HCT116 (cell line): ENCODE data around the gene SPAG6. TPM values are rescaled to one million over a fixed set of nuclear protein-coding genes. Genes with fewer than 3 reads are reported as not detected.

Experiments used
- ATAC-seq: fragments of 200-7000 bp; cut with Tn5 transposase; 2 replicates; pipeline ENCODE4 v1.9.1; 2020; ENCODE audit warnings: mild to moderate bottlenecking, moderate library complexity
- BruUV-seq: library from RNA; stranded (reverse); fragments of 400-500 nt; replicated peaks from 2 replicates; lab custom pipeline; 2021; lab: Mats Ljungman, UMichigan
- CTCF ChIA-PET: fragments of 300-600 bp; sonication (Branson Sonifier 250); formaldehyde crosslinking; loops from one replicate; lab custom pipeline; 2021; ENCODE audit warnings: antibody characterized with exemption; lab: Charles Lee
- POLR2A ChIA-PET: fragments of 300-600, 350-600 bp; sonication (Branson Sonifier 250); formaldehyde crosslinking; loops from one replicate; lab custom pipeline; 2021; ENCODE audit warnings: antibody characterized with exemption; lab: Charles Lee
- RAD21 ChIA-PET, 2 experiments: fragments of 300-600 bp; sonication (Branson Sonifier 250); formaldehyde crosslinking; loops; one replicate each; lab custom pipeline; 2023; ENCODE audit warnings: low total read pairs in 2 of 2; ENCODE audit not compliant: uncharacterized antibody in 2 of 2, unreplicated experiment in 2 of 2, low non-redundant PET in 1 of 2; lab: Charles Lee
- DNase-seq: peaks from one replicate; pipeline ENCODE4 v3.0.0-alpha.2; 2010; ENCODE audit warnings: low read depth, low spot score
- H2AFZ ChIP-seq: fragments of 200-600 bp; shearing (Covaris generic), sonication (generic); 2 replicates; pipeline ENCODE4 v1.6.1; 2017; ENCODE audit warnings: low read depth, mixed run types, mixed read lengths, antibody characterized with exemption, low read length; ENCODE audit not compliant: poor library complexity, severe bottlenecking
- H3K27ac ChIP-seq: 2 replicates; pipeline ENCODE4 v1.5.1; 2012; ENCODE audit warnings: low read depth, low read length
- H3K27me3 ChIP-seq: fragments of 200-600 bp; sonication (generic); 2 replicates; pipeline ENCODE4 v1.6.1; 2016; ENCODE audit warnings: mixed run types, low read length, mixed read lengths; ENCODE audit not compliant: insufficient read depth
- H3K36me3 ChIP-seq, 2 experiments: fragments of 200-500 bp in 1 of 2; fragments of 200-600 bp in 1 of 2; sonication (Bioruptor generic) in 1 of 2; sonication (generic) in 1 of 2; 2 replicates each; pipeline versions ENCODE4 v1.5.1 to v1.6.1; 2014 to 2016; ENCODE audit warnings: low read length in 2 of 2, inconsistent platforms in 1 of 2, mixed read lengths in 1 of 2, mixed run types in 1 of 2; ENCODE audit not compliant: insufficient read depth in 2 of 2, control insufficient read depth in 1 of 2
- H3K4me1 ChIP-seq, 2 experiments: fragments of 200-600 bp in 1 of 2; sonication (generic) in 1 of 2; 2 replicates each; pipeline versions ENCODE4 v1.5.1 to v1.6.1; 2012 to 2017; ENCODE audit warnings: low read length in 2 of 2, inconsistent platforms in 1 of 2, mild to moderate bottlenecking in 1 of 2, mixed read lengths in 1 of 2, mixed run types in 1 of 2, moderate library complexity in 1 of 2; ENCODE audit not compliant: insufficient read depth in 2 of 2, control insufficient read depth in 1 of 2
- H3K4me2 ChIP-seq: fragments of 200-600 bp; sonication (generic); 2 replicates; pipeline ENCODE4 v1.6.1; 2017; ENCODE audit warnings: mixed run types, low read length, mixed read lengths
- H3K4me3 ChIP-seq, 2 experiments: fragments of 200-600 bp in 1 of 2; sonication (generic) in 1 of 2; replicated peaks in 1 of 2; 2 replicates each; pipeline ENCODE4 v1.5.1; 2011 to 2016; ENCODE audit warnings: low read length in 2 of 2, control low read depth in 1 of 2, low read depth in 1 of 2, mild to moderate bottlenecking in 1 of 2, mixed read lengths in 1 of 2, mixed run types in 1 of 2
- H3K79me2 ChIP-seq: fragments of 200-600 bp; sonication (generic); 2 replicates; pipeline ENCODE4 v1.6.1; 2017; ENCODE audit warnings: mild to moderate bottlenecking, mixed run types, low read length, moderate library complexity, mixed read lengths; ENCODE audit not compliant: insufficient read depth
- H3K9ac ChIP-seq: fragments of 200-600 bp; sonication (generic); 2 replicates; pipeline ENCODE4 v1.6.1; 2016; ENCODE audit warnings: low read length, mixed read lengths
- H3K9me2 ChIP-seq: fragments of 200-600 bp; sonication (generic), shearing (Covaris generic); 2 replicates; pipeline ENCODE4 v1.6.1; 2017; ENCODE audit warnings: mixed run types, mild to moderate bottlenecking, moderate library complexity; ENCODE audit not compliant: insufficient read depth
- H3K9me3 ChIP-seq, 2 experiments: fragments of 200-500 bp in 1 of 2; fragments of 200-600 bp in 1 of 2; sonication (Bioruptor generic) in 1 of 2; sonication (generic) in 1 of 2; 2 replicates each; pipeline ENCODE4 v1.6.1; 2014 to 2017; ENCODE audit warnings: low read length in 2 of 2, mixed read lengths in 2 of 2, inconsistent platforms in 1 of 2, low read depth in 1 of 2, mild to moderate bottlenecking in 1 of 2, mixed run types in 1 of 2, moderate library complexity in 1 of 2; ENCODE audit not compliant: control insufficient read depth in 1 of 2, insufficient read depth in 1 of 2
- H4K20me1 ChIP-seq: fragments of 200-600 bp; sonication (generic), shearing (Covaris generic); 2 replicates; pipeline ENCODE4 v1.6.1; 2017; ENCODE audit warnings: mixed run types, mild to moderate bottlenecking, moderate library complexity; ENCODE audit not compliant: insufficient read depth
- EGR1 ChIP-seq: IDR thresholded peaks from 2 replicates; pipeline ENCODE4 v1.6.1; 2012; ENCODE audit warnings: low read depth
- SIN3A ChIP-seq: IDR thresholded peaks from 2 replicates; pipeline ENCODE4 v1.6.1; 2012; ENCODE audit warnings: low read depth
- ZFX ChIP-seq: fragments of 450-650 bp; IDR thresholded peaks from 2 replicates; pipeline ENCODE4 v1.6.1; 2017
- intact Hi-C: fragments of 100-400 bp; cut with micrococcal nuclease; formaldehyde crosslinking; loops from 2 replicates; pipeline ENCODE4 v1.10.0; 2022
- total RNA-seq: library from RNA; stranded (reverse); gene quantifications from one replicate; pipeline ENCODE4 v1.2.1, GENCODE V29; 2021; ENCODE audit not compliant: unreplicated experiment
- TF ChIP-seq, protein P1 (sequence below): IDR thresholded peaks from 2 replicates; pipeline ENCODE4 v1.6.1; 2011; ENCODE audit warnings: mild to moderate bottlenecking, low read length, moderate library complexity; ENCODE audit not compliant: insufficient replicate concordance; ENCODE audit errors: extremely low read depth

SPAG6 gene
- total RNA-seq, 1 experiment from 2014 or later: not detected

DNA sequence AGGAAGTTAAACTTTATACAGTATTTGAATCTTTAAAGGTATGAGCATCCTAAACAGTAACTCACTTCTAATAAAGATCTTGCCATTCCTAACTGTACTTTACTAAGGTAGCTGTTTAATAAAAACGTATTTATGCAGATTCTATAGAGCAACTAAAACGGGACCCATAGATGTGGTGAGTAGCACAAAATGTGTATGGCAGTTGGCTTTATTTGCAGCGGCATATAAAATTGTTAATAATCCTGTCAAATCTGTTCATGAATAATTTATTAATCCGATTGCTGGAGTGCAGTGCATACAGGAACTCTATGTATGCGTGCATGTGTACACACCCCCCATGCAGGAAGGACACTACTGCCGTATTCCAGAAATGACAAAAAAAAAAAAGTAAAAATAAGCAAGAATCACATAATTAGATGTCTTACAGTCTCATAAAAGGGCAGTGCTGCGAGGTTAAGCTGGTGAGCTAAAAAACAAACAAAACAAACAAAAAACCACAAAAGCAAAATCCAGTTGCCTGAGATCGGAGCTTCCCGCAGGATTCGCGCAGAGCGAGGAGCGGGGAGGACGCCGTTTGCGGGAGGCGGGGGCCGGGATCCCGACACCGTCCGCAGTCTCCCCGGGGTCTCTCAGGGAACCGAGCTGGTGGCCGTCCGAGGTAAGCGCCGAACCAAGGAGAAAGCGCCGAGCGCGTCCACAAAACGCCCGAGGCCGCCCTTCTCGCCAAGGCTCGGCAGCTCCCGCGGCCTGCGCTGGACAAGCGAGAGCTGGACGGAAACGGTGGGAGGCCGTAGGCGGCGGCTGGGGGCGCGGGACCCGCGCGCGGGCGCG lies 29.6 kb upstream of the SPAG6 start:
- no peak for DNase-seq
- peak; percentile 53 for ATAC-seq
- Histone ChIP-seq H3K9me2 (no peaks in the 10 kb centered on the region), H3K27me3 (no peaks in the 10 kb centered on the region), H3K4me3 (peak overlapping the region; percentile 80 to 85), H3K36me3 (no peaks in the 10 kb centered on the region), H3K27ac (peak overlapping the region; percentile 60; the same call in 1 of the 2 replicates), H3K9me3 (no peaks in the 10 kb centered on the region), H2AFZ (peak overlapping the region; percentile 47), H3K79me2 (peaks cover 17% of the 10 kb centered on the region; the same call in 1 of the 2 replicates), H3K9ac (peak overlapping the region; percentile 76), H4K20me1 (no peaks in the 10 kb centered on the region), H3K4me2 (peak overlapping the region; percentile 88), H3K4me1 (peaks cover 6 to 32% of the 10 kb centered on the region in 2 experiments; a peak in 3 of 4 replicates)
- ChIA-PET CTCF (no interaction called here), POLR2A (interaction anchor here (1.0 to 1.4 kb wide), 2 partner anchors 38 to 121 kb away, joined by 3 to 5 read pairs; no protein-coding TSS in a partner anchor), RAD21 (interaction anchor here in 1 of 2 experiments (0.8 to 1.3 kb wide), 2 partner anchors 25 to 325 kb away, joined by 3 read pairs; no protein-coding TSS in a partner anchor)
- intact Hi-C loops: loop anchor here (1.0 to 5.0 kb wide), 2 partner anchors 85 to 112 kb away; no protein-coding TSS in a partner anchor
- TF ChIP-seq ZFX (peak; percentile 26; the same call in 1 of the 2 replicates), SIN3A (no peak), EGR1 (peak; percentile 33; the same call in 1 of the 2 replicates)
- TF ChIP-seq, protein P1, sequence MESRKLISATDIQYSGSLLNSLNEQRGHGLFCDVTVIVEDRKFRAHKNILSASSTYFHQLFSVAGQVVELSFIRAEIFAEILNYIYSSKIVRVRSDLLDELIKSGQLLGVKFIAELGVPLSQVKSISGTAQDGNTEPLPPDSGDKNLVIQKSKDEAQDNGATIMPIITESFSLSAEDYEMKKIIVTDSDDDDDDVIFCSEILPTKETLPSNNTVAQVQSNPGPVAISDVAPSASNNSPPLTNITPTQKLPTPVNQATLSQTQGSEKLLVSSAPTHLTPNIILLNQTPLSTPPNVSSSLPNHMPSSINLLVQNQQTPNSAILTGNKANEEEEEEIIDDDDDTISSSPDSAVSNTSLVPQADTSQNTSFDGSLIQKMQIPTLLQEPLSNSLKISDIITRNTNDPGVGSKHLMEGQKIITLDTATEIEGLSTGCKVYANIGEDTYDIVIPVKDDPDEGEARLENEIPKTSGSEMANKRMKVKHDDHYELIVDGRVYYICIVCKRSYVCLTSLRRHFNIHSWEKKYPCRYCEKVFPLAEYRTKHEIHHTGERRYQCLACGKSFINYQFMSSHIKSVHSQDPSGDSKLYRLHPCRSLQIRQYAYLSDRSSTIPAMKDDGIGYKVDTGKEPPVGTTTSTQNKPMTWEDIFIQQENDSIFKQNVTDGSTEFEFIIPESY: no peak
- TSS peak; percentile 75 for BruUV-seq
